Calu3 (cell line): ENCODE data around the gene COL18A1. TPM values are rescaled to one million over a fixed set of nuclear protein-coding genes. Genes with fewer than 3 reads are reported as not detected.

Experiments
- BruUV-seq: library from RNA; stranded (reverse); fragments of 400-500 nt; replicated peaks from 2 replicates; lab custom pipeline; 2021; lab: Mats Ljungman, UMichigan
- CTCF ChIA-PET: fragments of 300-600 bp; sonication (Branson Sonifier 250); formaldehyde crosslinking; loops from one replicate; lab custom pipeline; 2022; ENCODE audit warnings: antibody characterized with exemption; lab: Charles Lee
- DNase-seq: peaks from one replicate; pipeline ENCODE4 v3.0.0; 2022
- H3K27ac Mint-ChIP-seq: one replicate; pipeline ENCODE4 v1.8.0; 2022; ENCODE audit warnings: mixed read lengths; ENCODE audit not compliant: unreplicated experiment
- H3K27me3 Mint-ChIP-seq: one replicate; pipeline ENCODE4 v1.8.0; 2022; ENCODE audit warnings: mixed read lengths; ENCODE audit not compliant: unreplicated experiment
- H3K36me3 Mint-ChIP-seq: one replicate; pipeline ENCODE4 v1.8.0; 2022; ENCODE audit warnings: mild to moderate bottlenecking, moderate library complexity, mixed read lengths; ENCODE audit not compliant: insufficient read depth, unreplicated experiment
- H3K4me1 Mint-ChIP-seq: one replicate; pipeline ENCODE4 v1.8.0; 2022; ENCODE audit warnings: mild to moderate bottlenecking, low read depth, mixed read lengths; ENCODE audit not compliant: unreplicated experiment
- H3K4me3 Mint-ChIP-seq: one replicate; pipeline ENCODE4 v1.8.0; 2022; ENCODE audit warnings: mild to moderate bottlenecking, low read depth, moderate library complexity, mixed read lengths; ENCODE audit not compliant: unreplicated experiment
- H3K9me3 Mint-ChIP-seq: one replicate; pipeline ENCODE4 v1.8.0; 2022; ENCODE audit warnings: low read depth, mixed read lengths; ENCODE audit not compliant: unreplicated experiment
- intact Hi-C: fragments of 100-400 bp; cut with micrococcal nuclease; formaldehyde crosslinking; loops from one replicate; pipeline ENCODE4 v1.10.0; 2022; ENCODE audit not compliant: unreplicated experiment
- total RNA-seq: library from RNA; stranded (reverse); gene quantifications from 2 replicates; pipeline ENCODE4 v1.2.3, GENCODE V29; 2022
- TF ChIP-seq, protein P1 (sequence below): fragments of 200-600 bp; IDR thresholded peaks from one replicate; pipeline ENCODE4 v1.8.0; 2022; ENCODE audit warnings: antibody characterized with exemption; ENCODE audit not compliant: unreplicated experiment

COL18A1 gene
- total RNA-seq, 1 experiment from 2014 or later = 82.9 TPM

DNA sequence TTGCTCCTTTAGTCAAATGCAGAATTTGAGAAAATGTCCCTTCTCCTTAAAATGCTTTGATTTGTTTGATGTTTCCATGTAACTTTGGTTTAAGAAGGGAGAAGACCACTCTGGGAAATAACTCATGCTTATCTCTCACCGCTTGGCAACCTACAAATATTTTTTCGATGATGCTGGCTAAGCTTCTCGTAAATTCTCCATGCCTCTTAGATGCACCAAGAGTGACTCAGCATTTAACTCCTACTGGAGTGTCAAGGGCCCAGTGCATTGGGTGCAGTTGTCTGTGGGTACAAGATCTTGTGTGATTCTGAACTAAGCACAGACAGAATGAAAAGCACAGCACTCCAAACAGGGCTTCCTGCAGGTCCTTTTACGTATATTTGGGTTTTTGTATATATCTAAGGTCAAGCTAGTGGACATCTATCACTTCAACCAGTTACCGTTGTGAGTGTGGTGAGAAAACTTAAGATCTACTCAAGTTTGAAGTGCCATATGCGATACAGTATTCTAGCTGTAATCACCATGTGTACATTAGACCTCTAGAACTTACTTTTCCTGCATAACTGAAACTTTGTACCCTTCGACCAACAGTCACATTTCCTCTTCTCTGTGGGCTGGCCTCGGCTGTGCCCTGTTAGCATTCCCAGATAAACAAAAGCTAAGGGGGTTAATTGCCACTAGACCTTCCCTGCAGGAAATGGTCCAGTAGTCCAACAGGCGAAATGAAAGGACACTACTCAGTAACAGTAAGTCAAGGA lies 55.8 kb downstream of the COL18A1 start:
- no TSS peak for BruUV-seq
- Mint-ChIP-seq H3K36me3 (peaks cover 4% of the 10 kb centered on the region), H3K27ac (no peak overlapping the region), H3K9me3 (no peaks in the 10 kb centered on the region), H3K4me1 (no peaks in the 10 kb centered on the region), H3K27me3 (no peaks in the 10 kb centered on the region), H3K4me3 (no peak overlapping the region)
- no peak for DNase-seq
- TF ChIP-seq, protein P1, sequence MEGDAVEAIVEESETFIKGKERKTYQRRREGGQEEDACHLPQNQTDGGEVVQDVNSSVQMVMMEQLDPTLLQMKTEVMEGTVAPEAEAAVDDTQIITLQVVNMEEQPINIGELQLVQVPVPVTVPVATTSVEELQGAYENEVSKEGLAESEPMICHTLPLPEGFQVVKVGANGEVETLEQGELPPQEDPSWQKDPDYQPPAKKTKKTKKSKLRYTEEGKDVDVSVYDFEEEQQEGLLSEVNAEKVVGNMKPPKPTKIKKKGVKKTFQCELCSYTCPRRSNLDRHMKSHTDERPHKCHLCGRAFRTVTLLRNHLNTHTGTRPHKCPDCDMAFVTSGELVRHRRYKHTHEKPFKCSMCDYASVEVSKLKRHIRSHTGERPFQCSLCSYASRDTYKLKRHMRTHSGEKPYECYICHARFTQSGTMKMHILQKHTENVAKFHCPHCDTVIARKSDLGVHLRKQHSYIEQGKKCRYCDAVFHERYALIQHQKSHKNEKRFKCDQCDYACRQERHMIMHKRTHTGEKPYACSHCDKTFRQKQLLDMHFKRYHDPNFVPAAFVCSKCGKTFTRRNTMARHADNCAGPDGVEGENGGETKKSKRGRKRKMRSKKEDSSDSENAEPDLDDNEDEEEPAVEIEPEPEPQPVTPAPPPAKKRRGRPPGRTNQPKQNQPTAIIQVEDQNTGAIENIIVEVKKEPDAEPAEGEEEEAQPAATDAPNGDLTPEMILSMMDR = no peak
- CTCF ChIA-PET = no interaction called here
- intact Hi-C loops = no loop called here

DNA sequence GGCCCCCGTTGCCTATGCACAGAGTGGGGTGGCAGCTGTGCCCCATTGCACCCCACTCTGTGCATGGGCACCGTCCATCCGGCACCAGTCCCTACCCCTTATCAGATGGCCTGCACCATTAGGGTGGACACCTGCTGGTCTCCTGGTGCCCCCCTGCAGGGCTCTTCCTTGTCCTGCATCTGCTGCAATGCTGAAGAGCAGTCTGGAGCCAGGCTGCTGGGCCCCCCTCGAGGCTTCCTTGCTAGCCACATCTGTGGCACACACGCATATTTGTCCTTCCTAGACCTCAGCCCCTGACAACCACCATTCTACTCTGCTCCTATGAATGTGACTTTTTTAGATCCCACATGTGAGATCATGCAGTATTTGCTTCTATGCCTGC lies 56.4 kb downstream of the COL18A1 start:
- TF ChIP-seq, protein P1 = no peak
- no peaks in the 10 kb centered on the region for H3K27me3 Mint-ChIP-seq
- H3K4me1 Mint-ChIP-seq = no peaks in the 10 kb centered on the region
- intact Hi-C loops = no loop called here
- no peak overlapping the region for H3K27ac Mint-ChIP-seq
- H3K9me3 Mint-ChIP-seq = no peaks in the 10 kb centered on the region
- DNase-seq = no peak
- CTCF ChIA-PET = no interaction called here
- peaks cover 4% of the 10 kb centered on the region for H3K36me3 Mint-ChIP-seq
- no TSS peak for BruUV-seq
- no peak overlapping the region for H3K4me3 Mint-ChIP-seq

DNA sequence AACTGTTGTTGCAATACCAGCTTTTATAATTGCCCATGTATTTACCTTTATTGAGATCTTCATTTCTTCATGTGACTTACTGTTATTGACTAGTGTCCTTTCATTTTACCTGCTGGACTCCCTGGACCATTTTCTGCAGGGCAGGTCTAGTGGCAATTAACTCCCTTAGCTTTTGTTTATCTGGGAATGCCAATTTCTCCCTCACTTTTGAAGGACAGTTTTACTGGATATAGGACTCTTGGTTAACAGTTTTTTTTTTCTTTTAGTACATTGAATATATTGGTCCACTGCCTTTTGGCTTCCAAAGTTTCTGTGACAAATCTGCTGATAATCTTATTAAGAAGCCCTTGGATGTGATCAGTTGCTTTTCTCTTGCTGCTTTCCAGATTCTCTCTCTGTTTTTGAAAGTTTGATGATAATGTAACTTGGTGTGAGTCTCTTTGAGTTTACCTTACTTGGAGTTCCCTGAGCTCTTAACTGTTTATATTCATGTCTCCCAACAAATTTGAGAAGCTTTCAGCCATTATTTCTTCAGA lies 56.9 kb downstream of the COL18A1 start:
- no peak overlapping the region for H3K4me3 Mint-ChIP-seq
- CTCF ChIA-PET = no interaction called here

DNA sequence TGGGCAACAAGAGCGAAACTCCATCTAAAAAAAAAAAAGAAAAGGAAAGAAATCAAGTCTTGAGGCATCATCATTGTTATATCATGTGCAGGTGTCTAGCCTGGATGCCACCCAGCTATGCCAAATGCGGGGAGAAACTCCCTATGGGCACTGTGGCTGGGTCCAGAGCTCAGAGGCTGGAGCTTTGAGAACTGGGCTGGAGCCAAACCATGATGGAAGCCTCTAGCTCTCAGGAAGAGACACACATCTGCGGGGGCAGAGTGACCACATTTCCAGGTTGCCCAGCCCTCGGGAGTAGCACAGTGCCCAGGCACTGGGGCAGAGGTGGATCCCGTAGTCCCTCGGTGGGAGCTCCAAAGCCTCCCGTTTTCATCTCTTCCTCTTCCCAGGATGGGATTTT lies 58.9 kb downstream of the COL18A1 start:
- CTCF ChIA-PET = no interaction called here
- Mint-ChIP-seq H3K4me1 (no peaks in the 10 kb centered on the region), H3K27ac (no peak overlapping the region), H3K4me3 (no peak overlapping the region), H3K36me3 (peaks cover 4% of the 10 kb centered on the region), H3K27me3 (no peaks in the 10 kb centered on the region), H3K9me3 (no peaks in the 10 kb centered on the region)
- DNase-seq = no peak
- no TSS peak for BruUV-seq
- TF ChIP-seq, protein P1 = no peak
- intact Hi-C loops = no loop called here

More for the DNA sequence above, 56.9 kb downstream of the COL18A1 start:
- intact Hi-C loops = no loop called here
- TF ChIP-seq, protein P1 = no peak
- H3K36me3 Mint-ChIP-seq = peaks cover 4% of the 10 kb centered on the region
- H3K27ac Mint-ChIP-seq = no peak overlapping the region
- no peaks in the 10 kb centered on the region for H3K27me3 Mint-ChIP-seq
- no peak for DNase-seq
- H3K4me1 Mint-ChIP-seq = no peaks in the 10 kb centered on the region
- H3K9me3 Mint-ChIP-seq = no peaks in the 10 kb centered on the region
- BruUV-seq = no TSS peak
